ENCODE data around the gene ZNF263.
A peak's percentile ranks its signal among the peaks of the same experiment; 100 is the strongest.

The ZNF263 gene

DNA sequence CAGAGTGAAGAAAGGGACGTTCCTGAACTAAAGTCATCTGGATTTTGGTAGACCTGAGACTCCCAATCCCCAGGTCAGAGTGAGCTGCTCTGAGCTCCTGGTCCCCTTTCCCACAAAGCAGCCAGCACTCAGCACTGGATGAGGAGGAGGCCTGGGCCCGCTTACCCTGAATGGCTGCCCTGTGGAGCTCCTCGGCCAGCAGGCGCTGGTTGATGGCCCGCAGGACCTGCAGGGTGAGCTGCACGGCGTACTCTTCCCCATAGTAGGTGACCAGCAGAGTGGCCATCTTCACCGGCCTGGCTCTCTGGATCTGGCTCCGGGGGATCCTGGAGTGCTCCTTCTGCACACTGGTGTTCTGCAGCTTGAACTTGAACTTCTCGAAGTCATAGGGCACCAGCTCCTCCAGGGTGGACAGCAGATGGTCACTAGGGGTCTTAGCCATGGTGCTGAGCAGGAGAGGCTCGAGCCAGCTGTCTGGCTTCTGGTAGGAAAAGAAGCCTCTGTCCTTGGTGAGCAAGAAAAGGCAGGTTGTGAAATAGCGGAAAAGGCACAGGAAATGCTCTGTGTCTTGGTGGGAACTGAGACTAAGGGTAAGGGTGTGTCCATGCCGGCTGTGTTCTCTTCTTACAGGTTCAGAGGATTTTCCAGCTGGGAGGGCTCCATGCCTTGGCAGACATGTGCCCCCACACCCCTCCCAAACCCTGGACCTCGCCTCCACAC is 27.0 kb upstream of the ZNF263 start, which contains the start of gene MEFV:
Gene MEFV (minus strand): TSS at position 488 of the 720 bp plus-strand sequence. CDS start 46 bp downstream, at position 442.
- Histone ChIP-seq H3K4me1 (ENCODE audit: control insufficient read depth, insufficient read depth, low read length) (no peaks in the 10 kb centered on the region), H3K9me3 (ENCODE audit: control insufficient read depth, insufficient read depth, low read depth, low read length) (no peaks in the 10 kb centered on the region), H3K36me3 (ENCODE audit: control insufficient read depth in 2 of 2, insufficient read depth in 1 of 2, low read length in 2 of 2) (no peaks in the 10 kb centered on the region), H3K4me3 (ENCODE audit: low read depth, low read length) (no peak within 1 kb of the TSS), H3K27ac (ENCODE audit: extremely low read depth, low read depth, low read length) (no peak within 1 kb of the TSS)
- TF ChIP-seq, protein P1, sequence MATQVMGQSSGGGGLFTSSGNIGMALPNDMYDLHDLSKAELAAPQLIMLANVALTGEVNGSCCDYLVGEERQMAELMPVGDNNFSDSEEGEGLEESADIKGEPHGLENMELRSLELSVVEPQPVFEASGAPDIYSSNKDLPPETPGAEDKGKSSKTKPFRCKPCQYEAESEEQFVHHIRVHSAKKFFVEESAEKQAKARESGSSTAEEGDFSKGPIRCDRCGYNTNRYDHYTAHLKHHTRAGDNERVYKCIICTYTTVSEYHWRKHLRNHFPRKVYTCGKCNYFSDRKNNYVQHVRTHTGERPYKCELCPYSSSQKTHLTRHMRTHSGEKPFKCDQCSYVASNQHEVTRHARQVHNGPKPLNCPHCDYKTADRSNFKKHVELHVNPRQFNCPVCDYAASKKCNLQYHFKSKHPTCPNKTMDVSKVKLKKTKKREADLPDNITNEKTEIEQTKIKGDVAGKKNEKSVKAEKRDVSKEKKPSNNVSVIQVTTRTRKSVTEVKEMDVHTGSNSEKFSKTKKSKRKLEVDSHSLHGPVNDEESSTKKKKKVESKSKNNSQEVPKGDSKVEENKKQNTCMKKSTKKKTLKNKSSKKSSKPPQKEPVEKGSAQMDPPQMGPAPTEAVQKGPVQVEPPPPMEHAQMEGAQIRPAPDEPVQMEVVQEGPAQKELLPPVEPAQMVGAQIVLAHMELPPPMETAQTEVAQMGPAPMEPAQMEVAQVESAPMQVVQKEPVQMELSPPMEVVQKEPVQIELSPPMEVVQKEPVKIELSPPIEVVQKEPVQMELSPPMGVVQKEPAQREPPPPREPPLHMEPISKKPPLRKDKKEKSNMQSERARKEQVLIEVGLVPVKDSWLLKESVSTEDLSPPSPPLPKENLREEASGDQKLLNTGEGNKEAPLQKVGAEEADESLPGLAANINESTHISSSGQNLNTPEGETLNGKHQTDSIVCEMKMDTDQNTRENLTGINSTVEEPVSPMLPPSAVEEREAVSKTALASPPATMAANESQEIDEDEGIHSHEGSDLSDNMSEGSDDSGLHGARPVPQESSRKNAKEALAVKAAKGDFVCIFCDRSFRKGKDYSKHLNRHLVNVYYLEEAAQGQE (tag by site-specific recombination; IDR thresholded peaks at IDR 0.05) = peak; percentile 83
- TF ChIP-seq ZNF292 (tag by site-specific recombination; IDR thresholded peaks at IDR 0.05; ENCODE audit: borderline replicate concordance, low read depth) = no peak
- no peak for TF ChIP-seq ZNF214 (tag by site-specific recombination; IDR thresholded peaks at IDR 0.05; ENCODE audit: borderline replicate concordance)
- no peak for TF ChIP-seq ZFP3 (tag by site-specific recombination; IDR thresholded peaks at IDR 0.05; ENCODE audit: low read depth)
- no peak for TF ChIP-seq ZNF791 (tag by site-specific recombination; IDR thresholded peaks at IDR 0.05)
- no peak for TF ChIP-seq TRIM28 (IDR thresholded peaks at IDR 0.05; ENCODE audit: borderline replicate concordance, low read length)
- TF ChIP-seq GLIS1 (tag by site-specific recombination; IDR thresholded peaks at IDR 0.05) = no peak
- CTCF ChIA-PET = interaction anchor here (1.7 kb wide), 1 partner anchor 11 kb away, joined by 5 read pairs; no protein-coding TSS in a partner anchor
- POLR2A ChIA-PET = no interaction called here

DNA sequence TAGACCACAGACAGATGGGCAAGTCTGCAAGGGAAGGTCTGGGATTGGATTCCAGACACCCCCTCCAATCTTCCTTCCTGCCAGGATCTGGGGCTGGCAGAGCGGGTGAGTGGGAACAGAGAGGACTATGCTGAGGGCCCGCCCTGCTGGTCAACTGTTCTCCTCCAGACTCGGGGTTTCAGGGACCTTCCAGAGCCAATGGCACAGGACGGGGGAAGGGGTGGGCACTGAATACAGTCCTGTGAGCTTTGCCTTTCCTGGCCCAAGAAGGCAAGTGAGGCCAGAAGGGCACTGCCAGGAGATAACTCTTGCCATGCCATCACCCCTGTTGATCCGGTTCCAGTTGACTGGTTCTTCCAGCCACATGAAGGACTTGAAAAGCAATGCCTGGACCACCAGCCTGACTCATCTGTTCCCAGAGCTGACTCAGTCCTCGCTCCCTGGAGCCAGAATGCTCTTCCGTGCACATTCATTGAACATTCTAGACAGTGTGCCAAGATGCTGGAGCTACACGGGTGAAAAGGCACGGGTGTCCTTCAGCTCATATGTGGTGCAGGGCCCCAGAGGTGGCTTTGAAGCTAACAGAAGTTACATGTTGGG is 26.3 kb upstream of the ZNF263 start:
- Histone ChIP-seq H3K4me3 (ENCODE audit: low read depth, low read length) (no peak overlapping the region), H3K36me3 (ENCODE audit: control insufficient read depth in 2 of 2, insufficient read depth in 1 of 2, low read length in 2 of 2) (no peaks in the 10 kb centered on the region), H3K4me1 (ENCODE audit: control insufficient read depth, insufficient read depth, low read length) (no peaks in the 10 kb centered on the region), H3K27ac (ENCODE audit: extremely low read depth, low read depth, low read length) (no peak overlapping the region), H3K9me3 (ENCODE audit: control insufficient read depth, insufficient read depth, low read depth, low read length) (no peaks in the 10 kb centered on the region)
- ChIA-PET POLR2A (no interaction called here), CTCF (interaction anchor here (1.7 kb wide), 1 partner anchor 10 kb away, joined by 5 read pairs; no protein-coding TSS in a partner anchor)
- no peak for TF ChIP-seq ZNF121 (tag by site-specific recombination; IDR thresholded peaks at IDR 0.05)
- TF ChIP-seq KLF10 (tag by site-specific recombination; IDR thresholded peaks at IDR 0.05) = no peak
- TF ChIP-seq ZNF157 (tag by site-specific recombination; IDR thresholded peaks at IDR 0.05) = no peak
- no peak for TF ChIP-seq HOXD13 (CRISPR knock-in tag; IDR thresholded peaks at IDR 0.05; ENCODE audit: borderline replicate concordance)
- no peak for TF ChIP-seq ZNF777 (tag by site-specific recombination; IDR thresholded peaks at IDR 0.05; ENCODE audit: borderline replicate concordance)
- TF ChIP-seq ZNF416 (tag by site-specific recombination; IDR thresholded peaks at IDR 0.05) = no peak
- TF ChIP-seq ZNF555 (tag by site-specific recombination; conservative IDR thresholded peaks at IDR 0.05) = no peak
- no peak for TF ChIP-seq ZNF354C (tag by site-specific recombination; IDR thresholded peaks at IDR 0.05; ENCODE audit: borderline replicate concordance, low read depth)
- TF ChIP-seq OSR2 (tag by site-specific recombination; IDR thresholded peaks at IDR 0.05) = no peak
- no peak for TF ChIP-seq INSM2 (tag by site-specific recombination; IDR thresholded peaks at IDR 0.05)
- TF ChIP-seq SETDB1 (IDR thresholded peaks at IDR 0.05; ENCODE audit: insufficient read length, low read length) = no peak
- TF ChIP-seq ZNF670 (tag by site-specific recombination; IDR thresholded peaks at IDR 0.05; ENCODE audit: low read depth) = no peak
- TF ChIP-seq ZNF548 (tag by site-specific recombination; IDR thresholded peaks at IDR 0.05) = no peak
- no peak for TF ChIP-seq ZNF423 (tag by site-specific recombination; IDR thresholded peaks at IDR 0.05)
- no peak for TF ChIP-seq HIC1 (tag by site-specific recombination; IDR thresholded peaks at IDR 0.05)
- no peak for TF ChIP-seq PRDM10 (tag by site-specific recombination; IDR thresholded peaks at IDR 0.05)

All from HEK293 (cell line).